ENCODE measurements around the gene EHMT1.

DNA sequence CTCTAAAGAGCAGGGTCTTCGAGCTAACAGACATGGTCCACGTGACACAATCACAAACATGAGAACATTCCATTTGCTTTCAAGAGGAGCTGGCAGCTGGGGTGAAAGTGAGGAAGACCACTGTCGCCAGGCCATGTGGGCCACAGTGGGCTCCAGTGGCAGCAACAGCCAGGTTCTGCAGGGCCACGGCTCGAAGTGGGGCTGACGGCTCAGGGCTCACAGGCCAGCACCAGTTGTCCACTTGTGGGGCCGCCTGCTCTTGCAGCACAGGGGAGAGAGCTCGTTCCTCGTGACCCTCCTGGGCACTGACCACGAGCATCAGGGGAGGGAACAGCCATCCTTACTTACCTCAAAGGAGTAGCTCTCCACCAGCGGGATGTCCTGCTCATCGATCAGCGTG lies 30.5 kb upstream of the EHMT1 start:
- TF ChIP-seq TAF1 (IDR thresholded peaks at IDR 0.05; ENCODE audit: borderline replicate concordance, insufficient read depth, low read length) = no peak
- TF ChIP-seq POLR2AphosphoS5 (IDR thresholded peaks at IDR 0.05; ENCODE audit: low read depth, low read length) = no peak
- TF ChIP-seq, protein P1, sequence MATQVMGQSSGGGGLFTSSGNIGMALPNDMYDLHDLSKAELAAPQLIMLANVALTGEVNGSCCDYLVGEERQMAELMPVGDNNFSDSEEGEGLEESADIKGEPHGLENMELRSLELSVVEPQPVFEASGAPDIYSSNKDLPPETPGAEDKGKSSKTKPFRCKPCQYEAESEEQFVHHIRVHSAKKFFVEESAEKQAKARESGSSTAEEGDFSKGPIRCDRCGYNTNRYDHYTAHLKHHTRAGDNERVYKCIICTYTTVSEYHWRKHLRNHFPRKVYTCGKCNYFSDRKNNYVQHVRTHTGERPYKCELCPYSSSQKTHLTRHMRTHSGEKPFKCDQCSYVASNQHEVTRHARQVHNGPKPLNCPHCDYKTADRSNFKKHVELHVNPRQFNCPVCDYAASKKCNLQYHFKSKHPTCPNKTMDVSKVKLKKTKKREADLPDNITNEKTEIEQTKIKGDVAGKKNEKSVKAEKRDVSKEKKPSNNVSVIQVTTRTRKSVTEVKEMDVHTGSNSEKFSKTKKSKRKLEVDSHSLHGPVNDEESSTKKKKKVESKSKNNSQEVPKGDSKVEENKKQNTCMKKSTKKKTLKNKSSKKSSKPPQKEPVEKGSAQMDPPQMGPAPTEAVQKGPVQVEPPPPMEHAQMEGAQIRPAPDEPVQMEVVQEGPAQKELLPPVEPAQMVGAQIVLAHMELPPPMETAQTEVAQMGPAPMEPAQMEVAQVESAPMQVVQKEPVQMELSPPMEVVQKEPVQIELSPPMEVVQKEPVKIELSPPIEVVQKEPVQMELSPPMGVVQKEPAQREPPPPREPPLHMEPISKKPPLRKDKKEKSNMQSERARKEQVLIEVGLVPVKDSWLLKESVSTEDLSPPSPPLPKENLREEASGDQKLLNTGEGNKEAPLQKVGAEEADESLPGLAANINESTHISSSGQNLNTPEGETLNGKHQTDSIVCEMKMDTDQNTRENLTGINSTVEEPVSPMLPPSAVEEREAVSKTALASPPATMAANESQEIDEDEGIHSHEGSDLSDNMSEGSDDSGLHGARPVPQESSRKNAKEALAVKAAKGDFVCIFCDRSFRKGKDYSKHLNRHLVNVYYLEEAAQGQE (IDR thresholded peaks at IDR 0.05; ENCODE audit: insufficient read depth in 1 of 2, low read depth in 2 of 2, low read length in 2 of 2) = no peak
- TF ChIP-seq SIN3A (IDR thresholded peaks at IDR 0.05; ENCODE audit: borderline replicate concordance, insufficient read depth, low read length) = no peak
- no peak for TF ChIP-seq FOXP2 (optimal IDR thresholded peaks at IDR 0.05; ENCODE audit: borderline replicate concordance, extremely low read depth, extremely low read length, insufficient read depth)
